HG02938 (cell line): ENCODE data around the gene TRA2A.

ENCODE experiments used
- ATAC-seq: cut with Tn5 transposase; IDR thresholded peaks from one replicate; pipeline ENCODE4 v1.9.1; 2021; ENCODE audit warnings: mild to moderate bottlenecking, moderate library complexity; ENCODE audit not compliant: unreplicated experiment

The TRA2A gene

GRCh38 chr7:23471106-23471859, 60.5 kb downstream of the TRA2A start:
- peak; percentile 21 for ATAC-seq

GRCh38 chr7:23470330-23471105, 61.3 kb downstream of the TRA2A start, which contains the start of gene IGF2BP3:
IGF2BP3 (minus strand) TSS chr7:23470491; CDS start chr7:23470110, 381 bp downstream.
- no peak for ATAC-seq

GRCh38 chr7:23469961-23470250, 61.9 kb downstream of the TRA2A start:
- ATAC-seq, result no peak

DNA sequence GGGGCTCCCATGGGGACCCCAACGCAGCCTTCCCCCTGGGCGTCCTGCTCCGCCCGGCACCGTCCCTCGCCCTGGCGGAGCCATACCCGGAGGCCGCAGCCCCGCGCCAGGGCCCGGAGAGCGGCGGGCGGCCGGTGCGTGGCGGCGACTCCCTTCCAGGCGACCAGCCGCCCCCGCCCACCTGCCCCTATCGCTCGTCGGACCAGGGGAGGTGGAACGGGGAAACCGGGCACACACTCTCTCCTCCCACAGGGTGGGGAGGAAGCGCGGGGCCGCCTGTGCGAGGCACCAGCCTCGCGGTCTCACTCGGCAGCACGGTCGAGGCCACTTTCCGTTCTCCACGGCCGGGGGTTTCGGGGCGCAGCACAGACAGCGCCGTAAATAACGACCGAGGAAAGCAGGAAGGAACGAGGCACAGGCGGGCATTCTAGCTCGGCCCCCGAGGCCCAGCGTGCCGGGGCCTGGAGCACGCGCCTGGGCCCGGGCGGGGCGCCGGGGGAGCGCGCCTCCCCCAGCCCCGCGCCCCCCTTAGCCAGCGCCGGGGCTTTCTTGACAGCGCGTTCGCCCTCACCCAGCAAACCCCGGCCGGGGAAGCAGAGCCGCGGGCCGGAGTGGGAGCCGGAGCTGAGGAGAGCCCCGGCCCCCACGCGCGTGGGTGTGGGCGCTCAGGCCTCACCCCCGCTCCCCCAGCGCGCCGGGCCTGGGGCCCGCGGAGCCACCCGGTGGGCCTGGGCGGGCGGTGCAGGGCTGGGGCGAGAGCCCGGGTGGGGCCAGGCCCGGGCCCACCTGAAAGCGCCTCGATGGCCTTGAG, 62.4 kb downstream of the TRA2A start:
- no peak for ATAC-seq

DNA sequence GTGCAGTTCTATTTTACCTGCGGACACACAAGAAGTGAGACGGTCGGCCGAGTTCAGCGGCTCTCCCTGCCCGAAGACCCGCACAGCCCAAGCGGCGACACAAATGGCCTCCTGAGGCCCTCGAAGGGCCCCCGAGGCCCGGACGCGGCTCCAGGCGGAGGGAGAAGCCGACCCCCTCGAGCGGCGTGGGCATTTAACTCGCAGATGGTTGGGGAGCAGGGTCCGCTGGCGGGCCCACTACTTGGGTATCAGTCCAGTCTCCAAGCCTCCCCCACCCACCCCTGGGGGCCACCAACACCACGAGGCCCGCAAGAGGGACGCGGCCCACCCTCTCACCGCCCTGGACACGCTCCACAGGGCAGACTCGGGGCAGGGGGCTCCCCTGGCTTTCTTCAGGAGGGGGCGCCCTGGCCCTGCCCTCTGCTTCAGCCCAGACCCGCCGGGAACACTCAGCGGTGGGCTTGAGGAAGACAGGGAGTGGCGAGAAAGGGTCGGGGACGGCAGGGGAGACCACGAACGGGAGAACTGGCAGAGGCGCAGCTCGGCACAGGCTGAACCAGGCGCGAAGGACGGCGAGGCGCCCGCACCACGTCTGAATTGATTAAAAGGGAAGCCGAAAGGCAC, 63.1 kb downstream of the TRA2A start:
- no peak for ATAC-seq

GRCh38 chr7:23467806-23468525, 63.8 kb downstream of the TRA2A start:
- no peak for ATAC-seq

- no peak for ATAC-seq
Observed at GRCh38 chr7:23467291-23467805, 64.4 kb downstream of the TRA2A start.

DNA sequence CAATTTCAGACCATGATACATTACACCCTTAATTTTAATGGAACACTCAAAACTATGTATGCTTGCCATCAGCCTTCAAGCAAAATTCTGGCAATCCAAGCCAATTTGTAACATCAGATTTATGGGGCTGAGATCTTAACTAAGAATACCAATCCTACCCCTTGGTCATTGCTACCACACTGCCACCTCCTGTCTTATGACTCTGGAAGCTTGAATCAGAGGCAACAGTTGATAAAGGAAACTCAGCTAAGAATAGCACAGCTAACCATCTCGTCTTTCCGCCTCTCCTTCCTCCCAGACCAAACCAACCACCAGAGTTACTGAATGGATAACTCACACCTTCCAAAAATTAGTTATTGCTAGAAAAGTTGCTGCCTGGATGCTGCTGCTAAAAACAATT, 68.9 kb downstream of the TRA2A start:
- ATAC-seq, result no peak

DNA sequence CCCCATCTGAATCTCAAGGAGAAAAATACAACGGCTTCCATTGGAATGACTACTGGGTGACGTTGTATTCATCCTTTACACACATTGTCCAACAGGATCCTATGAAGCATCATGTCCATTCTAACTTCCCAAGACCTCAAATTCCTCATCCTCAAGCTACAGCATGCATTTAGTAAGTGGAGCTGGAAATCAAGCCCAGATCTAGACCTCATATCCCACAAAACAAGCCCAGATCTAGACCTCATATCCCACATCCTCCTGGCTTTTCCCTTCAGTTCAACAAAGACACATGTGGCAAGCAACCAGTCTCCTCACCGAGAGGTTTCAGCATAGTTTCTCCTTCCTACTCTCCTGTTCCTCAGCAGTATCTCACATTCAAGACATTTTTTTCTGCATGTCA, 73.7 kb downstream of the TRA2A start:
- no peak for ATAC-seq

- ATAC-seq, result no peak
Observed at GRCh38 chr7:23456093-23456492, 75.7 kb downstream of the TRA2A start.

DNA sequence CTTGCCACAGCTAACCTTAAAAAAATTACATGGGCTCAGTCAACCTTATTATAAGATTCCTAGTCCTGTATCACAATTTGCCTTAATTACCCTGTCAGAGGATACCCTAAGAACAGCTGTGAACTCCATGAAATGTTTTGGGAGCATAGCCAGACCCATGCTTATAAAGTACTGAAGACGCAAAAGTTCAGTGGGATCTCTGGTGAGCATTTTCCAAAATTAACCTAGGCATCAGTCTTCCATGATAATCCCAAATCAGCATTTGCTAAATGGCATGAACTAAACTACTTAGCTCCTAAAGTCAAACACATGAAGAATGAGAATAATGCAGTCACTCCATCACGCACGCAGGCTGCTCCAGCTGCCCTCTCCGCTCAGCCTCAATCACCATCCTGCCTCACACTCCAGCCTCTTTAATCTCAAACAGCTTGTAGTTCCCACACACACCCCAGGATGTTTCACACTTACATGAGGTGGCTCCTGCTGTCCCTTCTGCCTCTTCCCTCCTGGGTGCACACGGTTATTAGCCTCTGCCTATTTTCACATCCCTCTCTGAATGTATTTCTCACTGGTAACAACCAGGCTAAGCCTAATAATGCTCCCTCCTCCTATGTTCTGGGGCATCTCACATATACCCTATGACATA, 76.8 kb downstream of the TRA2A start:
- ATAC-seq, result no peak
